ENCODE results near the gene TMED5. TPM values are rescaled to one million over a fixed set of nuclear protein-coding genes. Genes with fewer than 3 reads are reported as not detected.

The TMED5 gene
- polyA plus RNA-seq, 1 donor from 2014 or later: 22.3 TPM

- Histone ChIP-seq H3K9me2 (ENCODE audit: insufficient read depth, low read length) (no peaks in the 10 kb centered on the region), H3K27ac (ENCODE audit: low read length) (no peak overlapping the region), H3K4me2 (ENCODE audit: low read length) (no peak overlapping the region), H4K20me1 (ENCODE audit: insufficient read depth) (no peaks in the 10 kb centered on the region), H3F3A (ENCODE audit: insufficient read depth, low read length, poor library complexity, severe bottlenecking) (no peaks in the 10 kb centered on the region), H3K79me2 (replicated peaks; ENCODE audit: insufficient read depth, low read length) (no peaks in the 10 kb centered on the region), H3K36me3 (ENCODE audit: insufficient read depth, low read length) (no peaks in the 10 kb centered on the region), H3K27me3 (ENCODE audit: insufficient read depth, low read depth, low read length) (no peaks in the 10 kb centered on the region), H2AFZ (ENCODE audit: low read depth, low read length) (no peak overlapping the region), H3K9me3 (ENCODE audit: low read length) (no peaks in the 10 kb centered on the region), H3K4me3 (ENCODE audit: low read length) (no peak overlapping the region), H3K9ac (ENCODE audit: low read length) (no peak overlapping the region)
- TF ChIP-seq MXI1 (conservative IDR thresholded peaks at IDR 0.05; ENCODE audit: poor library complexity, severe bottlenecking) (no peak), EP300 (conservative IDR thresholded peaks at IDR 0.05; ENCODE audit: poor library complexity, severe bottlenecking) (no peak), POLR2AphosphoS5 (IDR thresholded peaks at IDR 0.05) (no peak), CTCF (IDR thresholded peaks at IDR 0.05; ENCODE audit: poor library complexity, severe bottlenecking) (no peak), TAF1 (IDR thresholded peaks at IDR 0.05; ENCODE audit: low read depth) (no peak), SMC3 (conservative IDR thresholded peaks at IDR 0.05; ENCODE audit: poor library complexity) (no peak), RAD21 (conservative IDR thresholded peaks at IDR 0.05) (no peak), REST (IDR thresholded peaks at IDR 0.05; ENCODE audit: borderline replicate concordance) (no peak), EZH2 (IDR thresholded peaks at IDR 0.05; ENCODE audit: borderline replicate concordance, insufficient read depth, low read length, poor library complexity, severe bottlenecking) (no peak)
These were observed 16.4 kb upstream of the TMED5 start for GRCh38 chr1:93196591-93196990.

- TF ChIP-seq SMC3 (conservative IDR thresholded peaks at IDR 0.05; ENCODE audit: poor library complexity) (no peak), EP300 (conservative IDR thresholded peaks at IDR 0.05; ENCODE audit: poor library complexity, severe bottlenecking) (no peak), RAD21 (conservative IDR thresholded peaks at IDR 0.05) (no peak), MXI1 (conservative IDR thresholded peaks at IDR 0.05; ENCODE audit: poor library complexity, severe bottlenecking) (no peak), TAF1 (IDR thresholded peaks at IDR 0.05; ENCODE audit: low read depth) (no peak), POLR2AphosphoS5 (IDR thresholded peaks at IDR 0.05) (no peak), CTCF (IDR thresholded peaks at IDR 0.05; ENCODE audit: poor library complexity, severe bottlenecking) (no peak), REST (IDR thresholded peaks at IDR 0.05; ENCODE audit: borderline replicate concordance) (no peak)
- no peak overlapping the region for H3K4me3 ChIP-seq (ENCODE audit: low read length)
- no peaks in the 10 kb centered on the region for H4K20me1 ChIP-seq (ENCODE audit: insufficient read depth)
- H3F3A ChIP-seq (ENCODE audit: insufficient read depth, low read length, poor library complexity, severe bottlenecking): no peaks in the 10 kb centered on the region
- H3K79me2 ChIP-seq (replicated peaks; ENCODE audit: insufficient read depth, low read length): no peaks in the 10 kb centered on the region
- no peak overlapping the region for H3K4me2 ChIP-seq (ENCODE audit: low read length)
- no peaks in the 10 kb centered on the region for H3K27me3 ChIP-seq (ENCODE audit: insufficient read depth, low read depth, low read length)
- H3K27ac ChIP-seq (ENCODE audit: low read length): no peak overlapping the region
- no peak overlapping the region for H2AFZ ChIP-seq (ENCODE audit: low read depth, low read length)
- no peaks in the 10 kb centered on the region for H3K9me2 ChIP-seq (ENCODE audit: insufficient read depth, low read length)
- no peak overlapping the region for H3K9ac ChIP-seq (ENCODE audit: low read length)
- H3K36me3 ChIP-seq (ENCODE audit: insufficient read depth, low read length): no peaks in the 10 kb centered on the region
- no peaks in the 10 kb centered on the region for H3K9me3 ChIP-seq (ENCODE audit: low read length)
These were observed 14.2 kb upstream of the TMED5 start for GRCh38 chr1:93194231-93194990.
